ENCODE measurements around the gene THAP7.

THAP7 gene

GRCh38 chr22:20965104-20965887 is 36.6 kb downstream of the THAP7 start:
- DNase-seq: no peak

DNA sequence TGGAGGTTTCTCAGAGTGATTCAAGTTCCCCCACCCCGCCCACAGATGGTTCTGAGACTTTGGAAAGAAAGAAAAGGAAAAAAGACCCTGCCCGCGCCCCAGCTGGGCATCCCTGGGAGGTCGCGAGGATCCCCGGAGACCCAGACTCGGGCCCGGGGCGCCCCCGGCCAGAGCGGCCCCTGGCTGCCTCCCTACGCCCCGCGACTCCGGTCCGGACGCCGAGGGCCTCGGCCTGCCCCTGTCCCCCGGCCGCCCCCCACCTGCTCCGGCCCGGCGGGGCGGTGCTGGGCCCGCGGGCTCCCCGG is 37.2 kb downstream of the THAP7 start:
- DNase-seq: no peak

- DNase-seq: no peak
These were observed 37.7 kb downstream of the THAP7 start for GRCh38 chr22:20964090-20964798.

DNA sequence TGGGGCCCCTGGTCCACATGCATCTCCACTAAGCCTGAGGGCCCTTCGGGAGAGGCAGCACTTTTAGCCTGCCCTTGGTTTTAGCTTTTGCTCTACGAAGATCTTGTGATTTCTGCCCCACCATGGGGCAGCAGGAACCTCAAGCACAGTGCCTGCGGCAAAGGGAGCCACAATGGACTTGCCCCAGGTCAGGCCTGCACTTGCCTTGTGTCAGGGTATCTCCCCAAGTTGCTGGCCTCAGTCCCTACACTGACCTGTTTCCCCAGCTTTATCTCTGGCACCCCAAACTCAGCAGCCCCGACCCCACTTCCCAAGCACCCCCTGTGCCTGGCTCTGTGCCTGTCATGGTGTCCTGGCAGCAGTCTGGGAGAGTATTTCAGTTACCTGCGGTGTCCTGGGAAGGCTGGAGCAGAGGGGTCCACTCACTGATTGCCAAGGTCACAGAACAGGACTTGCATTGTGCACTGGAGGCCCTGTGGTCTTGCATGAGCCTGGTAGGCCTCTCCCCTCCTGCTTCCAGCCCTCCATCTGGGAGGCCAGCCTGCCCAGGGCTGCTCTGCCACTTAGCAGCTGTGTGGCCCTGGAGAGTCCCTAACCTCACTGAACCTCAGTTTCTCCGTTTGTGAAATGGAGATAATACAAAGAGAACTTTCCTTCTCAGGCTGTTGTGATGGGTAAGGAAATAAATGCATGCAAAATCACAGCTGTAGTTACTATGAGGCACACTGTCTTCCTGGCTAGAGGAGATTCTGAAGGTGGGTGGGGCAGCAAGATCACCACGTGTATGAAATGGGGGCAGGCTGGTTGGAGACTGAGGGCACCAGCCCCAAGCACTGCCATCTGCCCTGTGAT is 38.5 kb downstream of the THAP7 start:
- no peak for DNase-seq

DNA sequence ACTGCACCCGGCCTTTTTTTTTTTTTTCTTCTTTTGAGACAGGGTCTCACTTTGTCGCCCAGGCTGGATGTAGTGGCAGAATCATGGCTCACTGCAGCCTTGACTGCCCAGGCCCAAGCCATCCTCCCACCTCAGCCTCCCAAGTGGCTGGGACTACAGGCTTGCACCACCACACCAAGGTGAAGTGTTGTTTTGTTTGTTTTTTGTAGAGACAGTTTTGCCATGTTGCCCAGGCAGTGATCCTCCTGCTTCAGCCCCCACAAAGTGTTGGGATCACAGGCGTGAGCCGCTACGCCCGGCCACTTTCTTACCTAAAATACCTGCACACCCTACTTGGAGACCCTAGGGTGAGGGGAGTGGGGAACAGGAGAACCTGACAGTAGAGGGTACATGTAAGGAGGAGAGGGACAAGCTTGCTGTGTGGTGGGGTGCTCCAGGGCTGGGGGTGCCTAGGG is 39.4 kb downstream of the THAP7 start:
- no peak for DNase-seq

DNA sequence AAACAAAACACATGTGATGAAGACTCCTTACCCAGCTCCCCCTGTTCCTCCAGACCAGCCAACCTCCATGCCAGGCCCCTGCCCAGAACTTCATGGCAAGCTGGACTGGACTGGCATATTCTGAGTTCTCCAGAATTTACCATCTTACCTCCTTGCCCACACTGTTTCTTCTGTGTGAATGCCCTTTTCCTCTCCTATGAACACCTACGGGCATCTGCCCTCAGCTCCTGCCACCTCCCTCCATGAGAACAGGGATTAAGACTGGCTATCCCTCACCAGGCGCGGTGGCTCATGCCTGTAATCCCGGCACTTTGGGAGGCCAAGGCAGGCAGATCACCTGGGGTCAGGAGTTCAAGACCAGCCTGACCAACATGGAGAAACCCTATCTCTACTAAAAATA is 41.3 kb downstream of the THAP7 start:
- no peak for DNase-seq

DNA sequence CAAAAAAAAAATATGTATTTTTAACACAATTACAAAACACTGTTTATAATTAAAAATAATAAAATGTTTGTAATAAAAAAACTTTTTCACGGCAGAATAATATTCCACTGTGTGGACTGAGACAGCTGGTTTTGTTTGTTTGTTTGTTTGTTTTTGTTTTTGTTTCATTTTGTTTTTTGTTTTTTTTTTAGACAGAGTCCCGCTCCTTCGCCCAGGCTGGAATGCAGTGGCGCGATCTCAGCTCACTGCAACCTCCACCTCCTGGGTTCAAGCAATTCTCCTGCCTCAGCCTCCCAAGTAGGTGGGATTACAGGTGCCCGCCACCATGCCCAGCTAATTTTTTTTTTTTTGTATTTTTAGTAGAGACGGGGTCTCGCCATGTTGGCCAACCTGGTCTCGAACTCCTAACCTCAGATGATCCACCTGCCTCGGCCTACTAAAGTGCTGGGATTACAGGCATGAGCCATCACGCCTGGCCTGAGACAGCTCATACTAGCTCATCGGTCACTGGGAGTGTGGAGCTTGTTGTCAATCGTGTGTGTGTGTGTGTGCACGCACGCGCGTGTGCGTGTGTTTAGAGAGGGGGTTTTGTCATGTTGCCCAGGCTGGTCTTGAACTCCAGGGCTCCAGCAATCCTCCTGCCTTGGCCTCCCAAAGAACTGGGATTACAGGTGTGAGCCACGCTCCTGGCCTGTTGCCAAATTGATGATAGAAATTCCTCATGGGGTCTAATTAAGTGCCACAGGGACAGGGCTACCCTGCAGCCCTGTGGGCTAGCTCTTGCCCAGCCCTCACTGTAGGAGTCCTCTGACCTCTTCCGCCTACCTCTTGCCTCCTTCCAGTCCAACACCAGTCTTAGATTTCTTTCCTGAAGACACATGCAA is 42.1 kb downstream of the THAP7 start:
- DNase-seq: no peak

- no peak for DNase-seq
These were observed 44.1 kb downstream of the THAP7 start for GRCh38 chr22:20957683-20958431.

DNA sequence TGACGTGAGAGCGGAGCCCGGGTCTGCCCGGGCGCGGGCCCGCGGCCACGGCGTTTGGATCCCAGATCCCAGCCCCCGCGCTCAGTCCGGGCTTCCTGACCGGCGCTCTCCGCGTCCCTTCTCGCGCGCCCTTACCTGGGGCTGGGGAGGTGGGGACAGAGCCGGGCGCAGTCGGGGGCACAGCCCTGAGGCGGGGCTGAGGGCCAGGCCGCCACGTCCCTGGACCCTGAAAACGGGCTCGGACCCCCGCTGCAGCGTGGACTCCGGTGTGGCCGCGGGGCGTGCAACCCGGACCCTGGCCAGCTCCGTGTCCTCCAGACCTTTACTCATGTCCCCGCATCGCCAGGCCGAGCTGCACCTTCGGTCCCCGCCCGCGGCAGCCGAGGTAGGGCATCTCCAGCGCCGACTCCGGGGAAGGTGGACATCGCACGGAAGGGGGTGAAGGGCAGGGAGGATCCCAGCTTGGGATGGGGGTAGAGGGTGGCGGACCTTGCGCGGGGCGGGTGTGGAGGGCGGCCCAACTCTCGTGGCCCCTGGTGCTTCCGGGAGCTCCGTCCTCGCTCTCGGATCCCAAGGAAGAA is 44.7 kb downstream of the THAP7 start:
- peak in 1 of 56 donors; percentile 34 for DNase-seq

DNA sequence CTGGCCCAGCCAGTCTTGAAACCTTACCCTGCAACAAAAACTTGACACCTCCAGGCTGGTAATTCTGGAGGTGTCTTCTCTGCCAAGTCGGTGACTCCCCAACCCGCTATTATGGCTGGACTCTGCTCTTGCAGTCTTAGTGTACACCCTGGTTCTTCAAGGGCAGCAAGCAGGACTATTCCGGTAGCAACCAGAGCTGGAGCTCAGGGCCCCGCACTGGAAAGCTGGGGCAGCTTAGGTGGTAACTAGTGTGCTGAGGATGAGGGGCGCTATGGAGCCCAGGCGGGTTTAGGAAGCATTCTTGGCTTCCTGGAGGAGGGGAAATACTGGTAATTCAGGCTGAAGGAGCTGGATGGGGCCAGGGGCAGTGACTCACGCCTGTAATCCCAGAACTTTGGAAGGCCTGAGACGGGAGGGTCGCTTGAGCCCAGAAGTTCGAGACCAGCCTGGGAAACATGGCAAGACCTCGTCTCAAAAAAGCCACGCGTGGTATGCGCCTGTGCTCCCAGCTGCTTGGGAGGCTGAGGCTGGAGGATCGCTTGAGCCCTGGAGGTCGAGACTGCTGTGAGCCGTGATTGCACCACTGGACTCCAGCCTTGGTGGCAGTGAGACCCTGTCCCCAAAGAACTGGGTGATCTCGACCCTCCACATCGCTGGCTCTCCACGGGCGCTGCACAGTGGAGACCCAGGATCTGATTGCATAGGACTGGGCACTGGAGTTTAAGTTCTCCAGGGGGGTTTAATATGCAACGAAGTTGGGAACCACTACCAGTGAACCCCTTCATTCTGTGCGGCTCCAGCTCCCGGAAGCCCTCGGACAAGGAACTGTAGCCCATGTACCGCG is 45.4 kb downstream of the THAP7 start:
- DNase-seq: no peak

DNA sequence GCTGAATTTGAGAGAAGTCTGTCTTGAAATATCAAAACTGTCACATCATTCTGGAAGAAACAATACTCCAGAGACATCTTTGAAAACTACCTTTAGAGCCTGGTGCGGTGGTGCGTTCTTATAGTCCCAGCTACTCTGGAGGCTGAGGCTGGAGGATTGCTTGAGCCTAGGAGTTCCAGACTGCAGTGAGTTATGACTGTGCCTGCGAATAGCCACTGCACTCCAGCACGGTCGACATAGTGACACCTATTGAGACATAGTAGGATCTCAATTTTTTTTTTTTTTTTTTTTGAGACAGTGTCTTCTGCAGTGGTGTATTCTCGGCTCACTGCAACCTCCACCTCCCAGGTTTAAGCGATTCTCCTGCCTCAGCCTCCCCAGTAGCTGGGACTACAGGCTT is 46.4 kb downstream of the THAP7 start:
- no peak for DNase-seq

- no peak for DNase-seq
These were observed 48.0 kb downstream of the THAP7 start for GRCh38 chr22:20953668-20954500.

GRCh38 chr22:20953342-20953608 is 48.6 kb downstream of the THAP7 start:
- DNase-seq: no peak

DNA sequence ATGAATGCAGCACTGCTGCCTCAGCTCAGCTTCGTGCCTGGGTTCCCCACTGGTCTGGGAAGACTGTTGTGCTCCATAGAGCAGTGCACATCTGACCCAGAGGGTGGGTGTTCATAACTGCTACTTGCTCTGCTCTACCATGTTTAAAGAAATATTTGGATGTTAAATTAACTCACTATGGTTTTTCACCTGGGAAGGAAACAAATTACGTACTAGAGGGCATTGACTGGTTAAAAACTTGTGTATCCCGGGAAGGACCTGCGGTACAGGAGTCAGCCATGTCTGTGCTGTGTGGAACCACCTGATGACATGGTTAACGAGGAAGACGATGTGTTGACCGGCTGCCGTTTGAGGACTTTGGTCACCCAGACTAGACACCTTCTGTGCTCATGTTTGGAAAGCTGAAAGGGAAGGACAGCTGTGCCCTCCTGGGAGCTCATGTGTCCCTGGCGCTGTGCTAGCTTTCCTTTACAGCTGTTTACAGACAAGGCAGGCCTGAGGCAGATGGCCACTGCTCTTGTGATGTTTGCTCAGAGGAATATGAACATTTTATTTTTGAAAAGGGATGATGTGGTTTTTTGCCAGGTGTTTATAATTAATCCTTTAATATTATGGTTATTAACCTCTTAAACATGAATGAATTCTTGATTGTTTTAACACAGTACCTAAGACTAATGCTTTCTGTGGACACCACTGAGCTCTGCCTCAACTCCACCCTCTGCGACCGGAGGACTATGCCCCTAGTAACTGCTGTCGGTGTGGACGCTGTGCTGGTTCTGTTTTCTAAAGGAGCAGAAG is 49.2 kb downstream of the THAP7 start:
- DNase-seq: no peak

- no peak for DNase-seq
These were observed 50.0 kb downstream of the THAP7 start for GRCh38 chr22:20951932-20952380.

GRCh38 chr22:20951151-20951931 is 50.6 kb downstream of the THAP7 start:
- no peak for DNase-seq
